CD8-positive, alpha-beta memory T cell (primary cell): ENCODE measurements around the gene OR1F1. TPM values are rescaled to one million over a fixed set of nuclear protein-coding genes. Genes with fewer than 3 reads are reported as not detected.

Source experiments
- CTCF ChIA-PET: fragments of 350-600 bp; sonication (Branson Sonifier 250); formaldehyde crosslinking; loops from one replicate; lab custom pipeline; 2021; ENCODE audit warnings: antibody characterized with exemption; lab: Charles Lee
- POLR2A ChIA-PET: fragments of 350-600 bp; sonication (Branson Sonifier 250); formaldehyde crosslinking; loops from one replicate; lab custom pipeline; 2021; ENCODE audit warnings: antibody characterized with exemption; lab: Charles Lee
- DNase-seq, 5 donors: peaks; one replicate each; pipeline versions ENCODE4 v3.0.0 to v3.0.0-alpha.2; 2020 to 2022; ENCODE audit warnings: mixed read lengths in 1 of 5
- H3K27ac ChIP-seq: one replicate; pipeline ENCODE4 v1.7.0; 2013; ENCODE audit warnings: low read depth, mild to moderate bottlenecking, low read length, moderate library complexity
- H3K27me3 ChIP-seq: 2 replicates; pipeline ENCODE4 v1.7.0; 2013; ENCODE audit warnings: low read length, mild to moderate bottlenecking; ENCODE audit not compliant: insufficient read depth, poor library complexity, severe bottlenecking
- H3K36me3 ChIP-seq: 2 replicates; pipeline ENCODE4 v1.7.0; 2013; ENCODE audit warnings: mild to moderate bottlenecking, low read length, moderate library complexity; ENCODE audit not compliant: insufficient read depth
- H3K4me1 ChIP-seq: 2 replicates; pipeline ENCODE4 v1.7.0; 2013; ENCODE audit warnings: mild to moderate bottlenecking, low read length, moderate library complexity; ENCODE audit not compliant: insufficient read depth
- H3K4me3 ChIP-seq: 2 replicates; pipeline ENCODE4 v1.7.0; 2013; ENCODE audit warnings: mild to moderate bottlenecking, low read length
- H3K9me3 ChIP-seq: 2 replicates; pipeline ENCODE4 v1.7.0; 2013; ENCODE audit warnings: mild to moderate bottlenecking, low read length
- H3K27ac Mint-ChIP-seq, 8 donors: one replicate each; pipeline ENCODE4 v1.8.0; 2020 to 2021; ENCODE audit warnings: mixed read lengths in 8 of 8, mild to moderate bottlenecking in 6 of 8, inconsistent platforms in 3 of 8, moderate library complexity in 3 of 8
- H3K27me3 Mint-ChIP-seq, 2 donors: one replicate each; pipeline ENCODE4 v1.8.0; 2020 to 2021; ENCODE audit warnings: mixed read lengths in 2 of 2, mild to moderate bottlenecking in 1 of 2, moderate library complexity in 1 of 2
- H3K36me3 Mint-ChIP-seq, 3 donors: one replicate each; pipeline ENCODE4 v1.8.0; 2020 to 2021; ENCODE audit warnings: mixed read lengths in 3 of 3, inconsistent platforms in 1 of 3, mild to moderate bottlenecking in 1 of 3
- H3K4me1 Mint-ChIP-seq, 3 donors: one replicate each; pipeline ENCODE4 v1.8.0; 2020 to 2021; ENCODE audit warnings: mixed read lengths in 3 of 3, inconsistent platforms in 1 of 3, mild to moderate bottlenecking in 1 of 3
- H3K4me3 Mint-ChIP-seq, 7 donors: one replicate each; pipeline ENCODE4 v1.8.0; 2020 to 2021; ENCODE audit warnings: mixed read lengths in 7 of 7, mild to moderate bottlenecking in 6 of 7, moderate library complexity in 4 of 7, inconsistent platforms in 2 of 7
- H3K9me3 Mint-ChIP-seq, 5 donors: one replicate each; pipeline ENCODE4 v1.8.0; 2020 to 2022; ENCODE audit warnings: mixed read lengths in 5 of 5, mild to moderate bottlenecking in 3 of 5, moderate library complexity in 2 of 5, inconsistent platforms in 1 of 5
- polyA plus RNA-seq: library from polyadenylated mRNA; unstranded; fragments of 300-500 nt; fragmentation: Illumina TruSeq; gene quantifications from one replicate; pipeline ENCODE4 v1.2.3, GENCODE V29; 2021
- total RNA-seq, 2 experiments: library from RNA; stranded (reverse); gene quantifications; one replicate each; pipeline ENCODE4 v1.2.3, GENCODE V29; 2021

Gene OR1F1
- total and polyA plus RNA-seq, 3 experiments from 2014 or later = not detected

DNA sequence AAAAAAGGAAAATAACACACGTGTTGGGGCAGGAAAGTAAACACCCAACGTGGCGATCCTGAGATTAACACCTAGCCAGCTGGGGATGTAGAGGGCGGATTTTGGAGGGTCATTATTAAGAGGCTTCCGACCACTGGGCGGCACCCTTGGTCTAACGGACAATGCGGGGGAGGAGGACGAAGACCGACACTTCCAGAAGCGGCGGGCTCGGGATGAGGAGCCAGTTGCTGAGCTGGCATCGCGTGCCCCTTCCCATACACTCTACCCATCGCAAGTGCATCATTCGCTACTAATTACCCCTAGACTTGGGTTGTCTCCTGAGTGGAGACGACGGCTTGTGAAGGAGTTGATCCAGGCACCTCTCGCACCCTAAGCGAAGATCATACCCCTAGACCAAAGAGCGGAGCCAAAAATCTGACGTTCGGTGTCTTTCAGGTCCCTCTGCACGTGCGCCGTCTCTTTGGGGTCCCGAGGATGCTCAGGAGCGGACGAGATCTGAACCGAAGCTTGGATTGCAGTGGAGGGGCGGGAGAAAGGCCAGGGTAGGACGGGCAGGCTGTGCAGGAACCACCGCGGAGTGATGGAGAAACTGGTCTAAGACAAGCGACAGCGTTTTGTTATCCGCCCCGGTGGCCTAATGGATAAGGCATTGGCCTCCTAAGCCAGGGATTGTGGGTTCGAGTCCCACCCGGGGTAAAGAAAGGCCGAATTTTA, 35.6 kb upstream of the OR1F1 start:
- H3K4me3 ChIP-seq = peak overlapping the region; percentile 64
- H3K36me3 Mint-ChIP-seq = peaks cover 0 to 9% (median 4%) of the 10 kb centered on the region in 3 donors
- peaks cover 25% of the 10 kb centered on the region for H3K4me1 ChIP-seq
- no peaks in the 10 kb centered on the region for H3K36me3 ChIP-seq
- POLR2A ChIA-PET = interaction anchor here (0.6 to 1.5 kb wide), 4 partner anchors 14 to 112 kb away, joined by 3 to 6 read pairs (median 4); partner anchors contain the start of gene IL32
- peak overlapping the region; percentile 83 to 99 (median 94) for H3K27ac Mint-ChIP-seq
- H3K9me3 Mint-ChIP-seq = peaks cover 9 to 36% (median 23%) of the 10 kb centered on the region in 5 donors
- peak overlapping the region; percentile 52 for H3K27ac ChIP-seq
- CTCF ChIA-PET = interaction anchor here (1.2 to 11.0 kb wide), 2 partner anchors 12 to 20 kb away, joined by 3 to 123 read pairs; partner anchors contain the start of gene ZNF213
- peaks cover 4% of the 10 kb centered on the region for H3K9me3 ChIP-seq
- H3K4me3 Mint-ChIP-seq = peak overlapping the region; percentile 84 to 91 (median 88)
- H3K27me3 ChIP-seq = no peaks in the 10 kb centered on the region
- H3K4me1 Mint-ChIP-seq = peaks cover 24 to 44% (median 35%) of the 10 kb centered on the region in 3 donors
- peak; percentile 47 to 83 (median 66) for DNase-seq
- peaks cover 0 to 18% of the 10 kb centered on the region in 2 donors for H3K27me3 Mint-ChIP-seq

DNA sequence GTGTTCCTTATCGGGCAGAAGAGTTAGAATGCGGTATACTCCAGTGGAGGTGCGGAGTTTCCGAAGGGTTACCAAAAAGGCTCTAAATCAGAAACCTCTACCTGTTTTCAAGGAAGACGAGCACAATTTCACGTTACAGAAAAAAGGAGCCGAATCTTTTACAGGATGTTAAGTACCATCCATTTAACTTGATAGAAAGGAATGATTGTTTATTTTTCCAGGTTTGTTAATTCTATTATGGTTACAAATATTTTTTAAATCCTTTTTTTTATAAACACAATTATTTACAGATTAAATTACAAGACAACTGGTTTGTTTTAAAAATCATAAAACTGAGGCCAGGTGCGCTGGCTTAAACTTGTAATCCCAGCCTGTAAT, 35.0 kb upstream of the OR1F1 start:
- peak overlapping the region; percentile 83 to 99 (median 94) for H3K27ac Mint-ChIP-seq
- Histone ChIP-seq H3K9me3 (peaks cover 4% of the 10 kb centered on the region), H3K27ac (peak overlapping the region; percentile 52), H3K4me1 (peaks cover 31% of the 10 kb centered on the region), H3K36me3 (no peaks in the 10 kb centered on the region), H3K4me3 (peak overlapping the region; percentile 64), H3K27me3 (no peaks in the 10 kb centered on the region)
- POLR2A ChIA-PET = interaction anchor here (1.5 kb wide), 1 partner anchor 87 kb away, joined by 6 read pairs; the partner anchor contains the start of gene IL32
- peaks cover 0 to 14% (median 4%) of the 10 kb centered on the region in 3 donors for H3K36me3 Mint-ChIP-seq
- H3K27me3 Mint-ChIP-seq = peaks cover 0 to 23% of the 10 kb centered on the region in 2 donors
- CTCF ChIA-PET = interaction anchor here (11.0 kb wide), 1 partner anchor 20 kb away, joined by 123 read pairs; the partner anchor contains the start of gene ZNF213
- H3K4me1 Mint-ChIP-seq = peaks cover 30 to 49% (median 40%) of the 10 kb centered on the region in 3 donors
- peaks cover 9 to 39% (median 24%) of the 10 kb centered on the region in 5 donors for H3K9me3 Mint-ChIP-seq
- no peak for DNase-seq
- peak overlapping the region; percentile 84 to 91 (median 88) for H3K4me3 Mint-ChIP-seq

DNA sequence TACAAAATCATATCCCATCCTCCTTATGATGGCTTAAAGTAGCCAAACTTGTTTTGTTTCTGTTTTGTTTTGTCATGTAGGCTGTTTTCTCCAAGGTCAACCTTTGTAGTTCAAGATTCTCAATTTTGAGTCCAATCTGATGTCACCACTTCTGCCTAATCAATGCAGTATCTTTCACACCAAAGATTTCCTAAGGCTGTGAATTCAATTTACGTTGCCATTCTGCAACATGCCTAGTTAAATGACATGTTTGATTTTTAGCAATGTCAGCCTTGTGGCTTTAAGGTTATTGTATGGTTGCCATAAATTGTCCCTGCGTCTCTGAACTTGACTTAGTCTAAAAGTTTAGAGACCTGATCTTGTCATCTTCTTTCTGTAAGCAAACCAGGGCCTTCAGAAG, 32.8 kb upstream of the OR1F1 start:
- POLR2A ChIA-PET = no interaction called here
- CTCF ChIA-PET = interaction anchor here (1.1 kb wide), 1 partner anchor 21 kb away, joined by 3 read pairs; the partner anchor contains the start of gene ZNF213

DNA sequence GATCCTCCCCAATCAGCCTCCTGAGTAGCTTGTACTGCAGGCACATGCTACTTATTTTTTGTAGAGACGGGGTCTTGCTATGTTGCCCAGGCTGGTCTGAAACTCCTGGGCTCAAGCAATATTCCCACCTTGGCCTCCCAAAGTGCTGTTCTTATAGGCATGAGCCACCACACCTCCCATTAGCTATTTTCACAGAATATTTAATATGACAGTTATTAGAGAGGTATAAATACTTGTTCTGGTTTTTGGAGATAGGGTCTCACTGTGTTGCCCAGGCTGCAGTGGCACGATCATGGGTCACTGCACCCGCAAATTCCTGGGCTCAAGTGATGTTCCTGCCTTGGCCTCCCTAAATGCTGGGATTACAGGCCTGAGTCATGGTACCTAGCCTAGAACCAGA, 32.0 kb upstream of the OR1F1 start:
- no peak for DNase-seq
- Mint-ChIP-seq H3K36me3 (peaks cover 0 to 15% (median 4%) of the 10 kb centered on the region in 3 donors), H3K4me3 (peak overlapping the region in 2 of 7 donors; percentile 48 to 68), H3K27ac (peak overlapping the region in 7 of 8 donors; percentile 12 to 99 (median 51)), H3K27me3 (peaks cover 0 to 28% of the 10 kb centered on the region in 2 donors), H3K9me3 (peaks cover 9 to 36% (median 23%) of the 10 kb centered on the region in 5 donors), H3K4me1 (peaks cover 34 to 43% (median 35%) of the 10 kb centered on the region in 3 donors)
- Histone ChIP-seq H3K27me3 (no peaks in the 10 kb centered on the region), H3K36me3 (no peaks in the 10 kb centered on the region), H3K9me3 (peaks cover 4% of the 10 kb centered on the region), H3K4me1 (peaks cover 35% of the 10 kb centered on the region), H3K4me3 (no peak overlapping the region), H3K27ac (no peak overlapping the region)
- ChIA-PET CTCF (interaction anchor here (1.1 kb wide), 1 partner anchor 22 kb away, joined by 3 read pairs; the partner anchor contains the start of gene ZNF213), POLR2A (no interaction called here)

More for the DNA sequence above, 32.8 kb upstream of the OR1F1 start:
- DNase-seq = no peak
- Mint-ChIP-seq H3K27me3 (peaks cover 0 to 34% of the 10 kb centered on the region in 2 donors), H3K27ac (peak overlapping the region in 4 of 8 donors; percentile 40 to 99 (median 64)), H3K4me1 (peaks cover 39 to 49% (median 41%) of the 10 kb centered on the region in 3 donors), H3K36me3 (peaks cover 0 to 20% (median 4%) of the 10 kb centered on the region in 3 donors), H3K4me3 (peak overlapping the region in 3 of 7 donors; percentile 15 to 68 (median 43)), H3K9me3 (peaks cover 9 to 42% (median 26%) of the 10 kb centered on the region in 5 donors)
- H3K9me3 ChIP-seq = peaks cover 4% of the 10 kb centered on the region
- no peak overlapping the region for H3K4me3 ChIP-seq
- H3K4me1 ChIP-seq = peaks cover 38% of the 10 kb centered on the region
- no peaks in the 10 kb centered on the region for H3K36me3 ChIP-seq
- no peak overlapping the region for H3K27ac ChIP-seq
- H3K27me3 ChIP-seq = no peaks in the 10 kb centered on the region

DNA sequence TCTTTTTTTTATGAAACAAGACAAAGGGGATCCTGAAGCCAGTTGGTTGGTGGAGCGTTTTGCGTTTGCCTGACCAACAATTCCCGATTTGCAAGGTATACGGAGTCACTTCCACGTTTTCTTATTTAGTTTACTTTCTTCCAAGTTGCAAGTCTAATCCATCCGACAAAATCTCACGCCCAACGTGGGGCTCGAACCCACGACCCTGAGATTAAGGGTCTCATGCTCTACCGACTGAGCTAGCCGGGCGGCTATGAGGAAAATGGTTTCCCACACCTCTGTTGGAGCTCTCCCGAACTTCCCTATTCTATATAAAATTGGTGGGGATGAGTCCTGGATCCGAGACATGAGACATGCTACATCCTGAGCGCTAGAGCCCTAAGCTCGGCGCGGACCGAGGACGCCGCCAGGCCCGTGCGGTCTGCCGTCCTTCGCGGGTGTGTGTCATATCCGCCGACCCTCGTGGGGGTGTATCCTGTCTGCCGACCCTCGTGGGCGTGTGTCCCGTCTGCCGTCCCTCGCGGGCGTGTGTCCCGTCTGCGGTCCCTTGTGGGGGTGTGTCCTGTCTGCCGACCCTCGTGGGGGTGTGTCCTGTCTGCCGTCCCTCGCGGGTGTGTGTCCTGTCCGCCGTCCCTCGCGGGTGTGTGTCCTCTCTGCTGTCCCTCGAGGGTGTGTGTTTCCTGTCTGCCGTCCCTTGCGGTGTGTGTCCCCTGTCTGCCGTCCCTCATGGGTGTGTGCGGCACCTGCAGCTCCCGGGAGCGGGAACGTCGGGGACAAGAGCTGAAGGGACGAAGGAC, 30.6 kb upstream of the OR1F1 start:
- peak overlapping the region; percentile 83 to 96 (median 88) for H3K4me3 Mint-ChIP-seq
- peaks cover 0 to 21% of the 10 kb centered on the region in 2 donors for H3K27me3 Mint-ChIP-seq
- peaks cover 8 to 34% (median 22%) of the 10 kb centered on the region in 5 donors for H3K9me3 Mint-ChIP-seq
- peak; percentile 48 to 88 (median 65) for DNase-seq
- ChIA-PET CTCF (interaction anchor here (1.1 to 6.5 kb wide), 4 partner anchors 28 to 126 kb away, joined by 3 to 44 read pairs (median 10); no protein-coding TSS in a partner anchor), POLR2A (interaction anchor here (0.5 to 3.1 kb wide), 10 partner anchors 7 to 148 kb away, joined by 3 to 29 read pairs (median 6); partner anchors contain the start of genes TIGD7, ZNF213 and ZNF75A)
- Histone ChIP-seq H3K4me3 (peak overlapping the region; percentile 72), H3K4me1 (peaks cover 28% of the 10 kb centered on the region), H3K27ac (peak overlapping the region; percentile 73), H3K9me3 (peaks cover 4% of the 10 kb centered on the region), H3K36me3 (no peaks in the 10 kb centered on the region), H3K27me3 (no peaks in the 10 kb centered on the region)
- H3K36me3 Mint-ChIP-seq = peaks cover 0 to 15% (median 4%) of the 10 kb centered on the region in 3 donors
- H3K4me1 Mint-ChIP-seq = peaks cover 26 to 34% (median 26%) of the 10 kb centered on the region in 3 donors
- H3K27ac Mint-ChIP-seq = peak overlapping the region; percentile 84 to 99 (median 94)

DNA sequence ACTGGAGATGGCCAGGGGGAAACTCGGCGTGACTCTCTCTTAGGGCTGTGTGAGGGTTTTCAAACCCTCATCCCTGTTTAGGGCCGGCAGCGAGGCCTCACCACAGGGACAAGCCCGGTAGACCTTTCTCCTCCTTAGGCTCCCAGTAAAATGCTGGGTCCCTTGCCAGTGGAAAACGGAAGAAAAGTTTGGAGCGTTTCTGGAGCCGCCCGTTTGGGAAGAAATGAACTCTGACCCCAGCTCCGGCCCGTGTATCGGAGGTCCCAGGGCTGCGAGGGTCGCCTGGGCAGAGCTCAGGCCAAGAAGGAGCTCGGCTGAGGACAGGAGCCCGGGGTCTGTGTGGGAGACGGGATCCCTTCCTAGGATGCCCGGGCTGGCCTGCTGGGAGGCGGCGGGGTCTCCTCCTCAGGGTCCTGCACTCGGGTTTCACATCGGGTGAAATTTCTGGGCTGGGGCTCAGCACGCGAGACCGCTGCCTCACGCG, 29.9 kb upstream of the OR1F1 start:
- Mint-ChIP-seq H3K27ac (peak overlapping the region; percentile 84 to 99 (median 94)), H3K4me1 (peaks cover 21 to 29% (median 24%) of the 10 kb centered on the region in 3 donors), H3K27me3 (peaks cover 0 to 16% of the 10 kb centered on the region in 2 donors), H3K9me3 (peaks cover 4 to 29% (median 17%) of the 10 kb centered on the region in 5 donors), H3K36me3 (peaks cover 0 to 11% (median 4%) of the 10 kb centered on the region in 3 donors), H3K4me3 (peak overlapping the region; percentile 83 to 96 (median 88))
- Histone ChIP-seq H3K27me3 (no peaks in the 10 kb centered on the region), H3K27ac (peak overlapping the region; percentile 73), H3K9me3 (no peaks in the 10 kb centered on the region), H3K4me3 (peak overlapping the region; percentile 72), H3K36me3 (no peaks in the 10 kb centered on the region), H3K4me1 (peaks cover 24% of the 10 kb centered on the region)
- ChIA-PET POLR2A (interaction anchor here (0.5 to 3.1 kb wide), 18 partner anchors 8 to 147 kb away, joined by 3 to 29 read pairs (median 4); partner anchors contain the start of genes TIGD7, TNFRSF12A, ZNF213 and ZNF75A), CTCF (interaction anchor here (0.8 to 6.5 kb wide), 10 partner anchors 8 to 356 kb away, joined by 3 to 44 read pairs (median 4); partner anchors contain the start of gene ZNF213)
- DNase-seq = no peak
